DOHH2 (cell line): Measurements from ENCODE around the gene CTRL.

ENCODE experiments used
- H3F3A ChIP-seq: fragments of 200-600 bp; sonication (generic), shearing (Covaris generic); 2 replicates; pipeline ENCODE4 v1.6.0; 2016; ENCODE audit warnings: antibody characterized with exemption, mild to moderate bottlenecking; ENCODE audit not compliant: control insufficient read depth, insufficient read depth
- H3K27ac ChIP-seq: fragments of 200-600 bp; sonication (generic); 2 replicates; pipeline ENCODE4 v1.5.1; 2014; ENCODE audit warnings: low read depth, mild to moderate bottlenecking, low read length, moderate library complexity
- H3K27me3 ChIP-seq: fragments of 200-600 bp; sonication (generic); 2 replicates; pipeline ENCODE4 v1.6.1; 2014; ENCODE audit warnings: mild to moderate bottlenecking, low read length, mixed read lengths; ENCODE audit not compliant: control insufficient read depth
- H3K36me3 ChIP-seq: fragments of 200-600 bp; sonication (generic); 2 replicates; pipeline ENCODE4 v1.6.1; 2014; ENCODE audit warnings: mild to moderate bottlenecking, low read length, moderate library complexity, mixed read lengths; ENCODE audit not compliant: control insufficient read depth
- H3K4me1 ChIP-seq: fragments of 200-600 bp; sonication (generic); 2 replicates; pipeline ENCODE4 v1.6.1; 2014; ENCODE audit warnings: mild to moderate bottlenecking, low read length, mixed read lengths; ENCODE audit not compliant: control insufficient read depth
- H3K4me2 ChIP-seq: fragments of 200-600 bp; sonication (generic); 2 replicates; pipeline ENCODE4 v1.6.0; 2014; ENCODE audit warnings: mild to moderate bottlenecking, low read length, moderate library complexity
- H3K4me3 ChIP-seq: fragments of 200-600 bp; sonication (generic); 2 replicates; pipeline ENCODE4 v1.5.1; 2014; ENCODE audit warnings: mild to moderate bottlenecking, low read length, mixed read lengths
- H3K79me2 ChIP-seq: fragments of 200-600 bp; sonication (generic); 2 replicates; pipeline ENCODE4 v1.6.1; 2014; ENCODE audit warnings: mild to moderate bottlenecking, low read length, mixed read lengths; ENCODE audit not compliant: control insufficient read depth
- H3K9me2 ChIP-seq: fragments of 200-600 bp; sonication (generic); replicated peaks from 2 replicates; pipeline ENCODE4 v1.6.1; 2014; ENCODE audit warnings: mild to moderate bottlenecking, low read length, mixed read lengths; ENCODE audit not compliant: control insufficient read depth
- H3K9me3 ChIP-seq: fragments of 200-600 bp; sonication (generic); 2 replicates; pipeline ENCODE4 v1.6.1; 2014; ENCODE audit warnings: antibody characterized with exemption, low read length, mixed read lengths; ENCODE audit not compliant: control insufficient read depth, insufficient read depth
- H4K20me1 ChIP-seq: fragments of 200-600 bp; sonication (generic); 2 replicates; pipeline ENCODE4 v1.6.0; 2014; ENCODE audit warnings: low read depth, mild to moderate bottlenecking, antibody characterized with exemption, low read length, moderate library complexity; ENCODE audit not compliant: control insufficient read depth, insufficient read depth
- CTCF ChIP-seq: fragments of 200-600 bp; sonication (generic); IDR thresholded peaks from one replicate; pipeline ENCODE4 v1.5.1; 2014; ENCODE audit warnings: antibody characterized with exemption, mild to moderate bottlenecking, low read depth, low read length; ENCODE audit not compliant: poor library complexity, severe bottlenecking
- EZH2phosphoT487 ChIP-seq: fragments of 200-600 bp; sonication (generic); IDR thresholded peaks from 2 replicates; pipeline ENCODE4 v1.6.1; 2017; ENCODE audit warnings: borderline replicate concordance, mild to moderate bottlenecking, antibody characterized with exemption, low read length, moderate library complexity, mixed read lengths

Gene CTRL

GRCh38 chr16:67924140-67924906, 7.3 kb downstream of the CTRL start:
- peaks cover 14% of the 10 kb centered on the region for H3K36me3 ChIP-seq
- no peaks in the 10 kb centered on the region for H3K9me2 ChIP-seq
- H3K4me3 ChIP-seq: no peak overlapping the region
- H3K27me3 ChIP-seq: no peaks in the 10 kb centered on the region
- H3K79me2 ChIP-seq: no peaks in the 10 kb centered on the region
- no peaks in the 10 kb centered on the region for H3K9me3 ChIP-seq
- no peak overlapping the region for H3K27ac ChIP-seq
- peaks cover 10% of the 10 kb centered on the region for H3K4me1 ChIP-seq
- no peak for TF ChIP-seq CTCF
- no peak for TF ChIP-seq EZH2phosphoT487
- H3F3A ChIP-seq: no peaks in the 10 kb centered on the region
- H3K4me2 ChIP-seq: no peak overlapping the region
- 0 out of 2 replicates have a peak, but pooled peaks cover 4% of the 10 kb centered on the region for H4K20me1 ChIP-seq

GRCh38 chr16:67923414-67924116, 8.1 kb downstream of the CTRL start:
- no peaks in the 10 kb centered on the region for H3F3A ChIP-seq
- H3K4me1 ChIP-seq: peaks cover 10% of the 10 kb centered on the region
- TF ChIP-seq CTCF: no peak
- TF ChIP-seq EZH2phosphoT487: no peak
- H3K36me3 ChIP-seq: peaks cover 7% of the 10 kb centered on the region
- 0 out of 2 replicates have a peak, but pooled peaks cover 4% of the 10 kb centered on the region for H4K20me1 ChIP-seq
- H3K79me2 ChIP-seq: no peaks in the 10 kb centered on the region
- no peak overlapping the region for H3K4me3 ChIP-seq
- H3K27ac ChIP-seq: no peak overlapping the region
- no peaks in the 10 kb centered on the region for H3K27me3 ChIP-seq
- H3K4me2 ChIP-seq: no peak overlapping the region
- H3K9me2 ChIP-seq: no peaks in the 10 kb centered on the region
- H3K9me3 ChIP-seq: no peaks in the 10 kb centered on the region

GRCh38 chr16:67922740-67923139, 8.9 kb downstream of the CTRL start:
- H3K4me2 ChIP-seq: no peak overlapping the region
- H3K4me3 ChIP-seq: no peak overlapping the region
- no peaks in the 10 kb centered on the region for H3K9me2 ChIP-seq
- H3K9me3 ChIP-seq: no peaks in the 10 kb centered on the region
- no peaks in the 10 kb centered on the region for H3F3A ChIP-seq
- no peak overlapping the region for H3K27ac ChIP-seq
- no peaks in the 10 kb centered on the region for H4K20me1 ChIP-seq
- no peak for TF ChIP-seq EZH2phosphoT487
- no peak for TF ChIP-seq CTCF
- peaks cover 6% of the 10 kb centered on the region; the same call in 1 of the 2 replicates for H3K36me3 ChIP-seq
- H3K79me2 ChIP-seq: no peaks in the 10 kb centered on the region
- H3K4me1 ChIP-seq: peaks cover 7% of the 10 kb centered on the region
- no peaks in the 10 kb centered on the region for H3K27me3 ChIP-seq
